HTERT RPE-1 (cell line): ENCODE data around the gene RO60.

Experiments
- in situ Hi-C: fragments of 300-500 bp; cut with MboI; formaldehyde crosslinking; loops from 4 replicates; pipeline ENCODE4 v1.14.3; 2020; ENCODE audit warnings: low sequenced_read_pairs

The RO60 gene

DNA sequence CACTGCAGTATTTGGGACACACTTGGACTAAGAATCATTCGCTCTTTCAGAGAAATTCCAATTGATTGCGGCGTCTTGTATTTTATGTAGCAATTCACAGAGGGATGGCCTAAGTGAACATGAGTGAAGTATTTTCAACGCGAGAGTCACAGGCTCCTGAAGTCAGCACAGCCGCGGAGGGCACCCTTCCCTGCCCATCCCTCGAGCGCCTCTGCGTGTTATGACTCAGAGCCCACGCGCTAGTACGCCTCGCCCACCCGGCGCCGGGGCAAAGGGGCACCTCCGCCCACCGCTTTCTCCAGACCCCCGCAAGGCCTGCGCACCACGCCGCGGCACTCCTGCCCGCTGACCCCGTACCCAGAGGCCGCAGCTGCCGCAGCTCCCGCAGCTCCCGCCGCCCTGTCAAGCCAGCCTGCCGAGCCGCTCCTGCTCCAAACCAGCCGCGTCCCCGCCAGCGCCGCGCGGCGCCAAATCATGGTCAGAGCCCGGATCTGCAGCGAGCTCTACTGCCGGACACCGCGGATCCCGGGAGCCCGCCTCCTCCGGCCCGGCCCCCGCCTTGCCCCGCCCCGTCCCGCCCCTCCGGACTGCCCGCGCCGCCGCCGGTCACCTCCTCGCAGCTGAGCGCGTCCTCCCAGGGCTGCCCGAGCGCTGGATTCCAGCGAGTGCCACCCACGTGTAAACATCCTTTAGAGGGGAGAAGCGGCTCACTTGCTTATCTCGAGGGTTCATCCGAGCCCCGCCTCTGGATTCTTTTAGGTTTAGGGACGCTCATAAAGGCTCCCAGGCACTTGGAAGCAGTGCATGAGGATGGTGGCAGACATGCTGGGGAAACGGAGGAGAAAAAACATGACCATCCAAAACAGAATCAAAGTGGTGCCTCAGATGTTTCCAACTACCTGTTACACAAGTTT, 45.8 kb downstream of the RO60 start, which contains the start of gene GLRX2:
GLRX2 (minus strand) TSS at position 508 of the 914 bp plus-strand sequence; CDS start at position 476, 32 bp downstream.
- in situ Hi-C loops = no loop called here

GRCh38 chr1:193105821-193106177, 46.4 kb downstream of the RO60 start:
- in situ Hi-C loops = no loop called here

DNA sequence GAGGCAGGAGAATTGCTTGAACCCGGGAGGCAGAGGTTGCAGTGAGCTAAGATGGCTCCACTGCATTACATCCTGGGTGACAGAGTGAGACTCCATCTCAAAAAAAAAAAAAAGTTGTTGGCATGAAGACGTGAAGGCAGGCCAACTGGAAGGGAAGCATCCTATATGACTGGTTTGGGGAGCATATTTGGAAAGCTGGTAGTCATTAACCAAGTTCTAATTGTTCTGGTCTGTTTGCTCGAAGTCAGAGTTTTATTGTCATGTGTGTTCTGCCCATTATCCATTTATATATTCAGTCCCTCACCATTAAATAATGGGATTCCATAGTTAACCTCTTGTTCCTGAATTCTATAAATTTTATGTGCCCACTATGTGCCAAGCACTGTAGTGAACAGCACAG, 49.1 kb downstream of the RO60 start:
- in situ Hi-C loops = no loop called here
